H9 (cell line): Measurements from ENCODE around the gene GOLGA7B. TPM values are rescaled to one million over a fixed set of nuclear protein-coding genes. Genes with fewer than 3 reads are reported as not detected.

Experiments
- DNase-seq: peaks from one replicate; pipeline ENCODE4 v3.0.0-alpha.2; 2017
- H2AFZ ChIP-seq: one replicate; pipeline ENCODE4 v1.6.1; 2013; ENCODE audit warnings: mild to moderate bottlenecking, low read length, control low read depth, moderate library complexity
- H2AK5ac ChIP-seq: 2 replicates; pipeline ENCODE4 v1.6.1; 2013; ENCODE audit warnings: low read length, control low read depth, mixed read lengths; ENCODE audit not compliant: insufficient read length
- H2BK120ac ChIP-seq: one replicate; pipeline ENCODE4 v1.6.1; 2013; ENCODE audit warnings: low read depth, mild to moderate bottlenecking, low read length, control low read depth, inconsistent platforms; ENCODE audit not compliant: poor library complexity, severe bottlenecking
- H2BK12ac ChIP-seq: 2 replicates; pipeline ENCODE4 v1.6.1; 2013; ENCODE audit warnings: low read length, control low read depth, mixed read lengths, low read depth; ENCODE audit not compliant: insufficient read length
- H2BK15ac ChIP-seq: 2 replicates; pipeline ENCODE4 v1.6.1; 2013; ENCODE audit warnings: low read depth, low read length, control low read depth
- H2BK20ac ChIP-seq: one replicate; pipeline ENCODE4 v1.6.1; 2013; ENCODE audit warnings: low read depth, mild to moderate bottlenecking, low read length, control low read depth, inconsistent platforms; ENCODE audit not compliant: poor library complexity, severe bottlenecking
- H2BK5ac ChIP-seq: 2 replicates; pipeline ENCODE4 v1.6.1; 2013; ENCODE audit warnings: low read length, control low read depth, mixed read lengths; ENCODE audit not compliant: insufficient read length
- H3K14ac ChIP-seq: 2 replicates; pipeline ENCODE4 v1.6.1; 2013; ENCODE audit warnings: low read length, control low read depth; ENCODE audit not compliant: insufficient read depth
- H3K18ac ChIP-seq: 2 replicates; pipeline ENCODE4 v1.6.1; 2013; ENCODE audit warnings: low read depth, mild to moderate bottlenecking, mixed read lengths, low read length, control low read depth; ENCODE audit not compliant: insufficient read length
- H3K23ac ChIP-seq: 2 replicates; pipeline ENCODE4 v1.6.1; 2013; ENCODE audit warnings: low read length, control low read depth, mixed read lengths, low read depth; ENCODE audit not compliant: insufficient read length
- H3K23me2 ChIP-seq: 2 replicates; pipeline ENCODE4 v1.6.1; 2013; ENCODE audit warnings: low read depth, mild to moderate bottlenecking, mixed read lengths, low read length, control low read depth; ENCODE audit not compliant: insufficient read length, poor library complexity, severe bottlenecking
- H3K27ac ChIP-seq: 2 replicates; pipeline ENCODE4 v1.5.1; 2013; ENCODE audit warnings: low read length, control low read depth, mixed read lengths, low read depth; ENCODE audit not compliant: insufficient read length
- H3K27me3 ChIP-seq: 2 replicates; pipeline ENCODE4 v1.6.1; 2013; ENCODE audit warnings: low read length, control low read depth, inconsistent platforms; ENCODE audit not compliant: insufficient read depth
- H3K4ac ChIP-seq: 2 replicates; pipeline ENCODE4 v1.6.1; 2013; ENCODE audit warnings: low read depth, mild to moderate bottlenecking, control low read depth, inconsistent platforms, low read length, moderate library complexity
- H3K4me1 ChIP-seq: 2 replicates; pipeline ENCODE4 v1.6.1; 2013; ENCODE audit warnings: low read length, control low read depth, inconsistent platforms; ENCODE audit not compliant: insufficient read depth
- H3K4me2 ChIP-seq: 2 replicates; pipeline ENCODE4 v1.6.1; 2013; ENCODE audit warnings: low read length, control low read depth, mixed read lengths; ENCODE audit not compliant: insufficient read length, insufficient read depth
- H3K56ac ChIP-seq: 2 replicates; pipeline ENCODE4 v1.6.1; 2013; ENCODE audit warnings: low read depth, mild to moderate bottlenecking, mixed read lengths, low read length, control low read depth; ENCODE audit not compliant: insufficient read length
- H3K79me1 ChIP-seq: 2 replicates; pipeline ENCODE4 v1.6.1; 2013; ENCODE audit warnings: low read depth, mild to moderate bottlenecking, moderate library complexity, low read length, control low read depth, inconsistent platforms; ENCODE audit not compliant: insufficient read depth, poor library complexity, severe bottlenecking
- H3K79me2 ChIP-seq: 2 replicates; pipeline ENCODE4 v1.6.1; 2013; ENCODE audit warnings: low read length, control low read depth, inconsistent platforms; ENCODE audit not compliant: insufficient read depth
- H3K9ac ChIP-seq: 2 replicates; pipeline ENCODE4 v1.6.1; 2013; ENCODE audit warnings: low read length, control low read depth, mixed read lengths; ENCODE audit not compliant: insufficient read length; ENCODE audit errors: extremely low read depth
- H3K9me3 ChIP-seq: one replicate; pipeline ENCODE4 v1.6.1; 2013; ENCODE audit warnings: low read depth, low read length, inconsistent platforms; ENCODE audit not compliant: control insufficient read depth
- H3T11ph ChIP-seq: one replicate; pipeline ENCODE4 v1.6.1; 2013; ENCODE audit warnings: mild to moderate bottlenecking, low read length, control low read depth, inconsistent platforms
- H4K20me1 ChIP-seq: one replicate; pipeline ENCODE4 v1.6.1; 2013; ENCODE audit not compliant: control insufficient read depth, insufficient read length, insufficient read depth
- H4K5ac ChIP-seq: 2 replicates; pipeline ENCODE4 v1.6.1; 2013; ENCODE audit warnings: low read depth, mild to moderate bottlenecking, mixed read lengths, low read length, control low read depth; ENCODE audit not compliant: insufficient read length
- H4K8ac ChIP-seq: replicated peaks from 2 replicates; pipeline ENCODE4 v1.6.1; 2013; ENCODE audit warnings: low read length, control low read depth, mixed read lengths, low read depth; ENCODE audit not compliant: insufficient read length
- H4K91ac ChIP-seq: 2 replicates; pipeline ENCODE4 v1.6.1; 2013; ENCODE audit warnings: low read depth, mild to moderate bottlenecking, moderate library complexity, mixed read lengths, low read length, control low read depth; ENCODE audit not compliant: insufficient read length
- H3K27ac Mint-ChIP-seq, 3 experiments: 2 replicates in 2 of 3; 3 replicates in 1 of 3; pipeline ENCODE4 v1.8.0; 2020 to 2021; ENCODE audit warnings: mixed read lengths in 3 of 3, mild to moderate bottlenecking in 1 of 3, moderate library complexity in 1 of 3
- H3K27me3 Mint-ChIP-seq: 2 replicates; pipeline ENCODE4 v1.8.0; 2021; ENCODE audit warnings: low read depth, mild to moderate bottlenecking, moderate library complexity, mixed read lengths
- H3K36me3 Mint-ChIP-seq, 3 experiments: 2 replicates in 2 of 3; 3 replicates in 1 of 3; pipeline ENCODE4 v1.8.0; 2020 to 2021; ENCODE audit warnings: low read depth in 3 of 3, mixed read lengths in 3 of 3; ENCODE audit not compliant: insufficient read depth in 1 of 3
- H3K4me1 Mint-ChIP-seq, 2 experiments: 2 replicates each; pipeline ENCODE4 v1.8.0; 2020; ENCODE audit warnings: mixed read lengths in 2 of 2
- H3K4me3 Mint-ChIP-seq, 2 experiments: 2 replicates in 1 of 2; 3 replicates in 1 of 2; pipeline ENCODE4 v1.8.0; 2020 to 2021; ENCODE audit warnings: mild to moderate bottlenecking in 2 of 2, mixed read lengths in 2 of 2, moderate library complexity in 1 of 2
- H3K9me3 Mint-ChIP-seq, 2 experiments: 2 replicates in 1 of 2; 3 replicates in 1 of 2; pipeline ENCODE4 v1.8.0; 2020; ENCODE audit warnings: mild to moderate bottlenecking in 2 of 2, mixed read lengths in 2 of 2, moderate library complexity in 1 of 2
- WGBS: extraction: QIAGEN DNeasy Blood & Tissue Kit; methylation state at CpG from one replicate; pipeline ENCODE4 v1.1.7; 2013; ENCODE audit warnings: missing lambda C conversion rate, low lambda C conversion rate, mixed read lengths; ENCODE audit not compliant: insufficient read length; ENCODE audit errors: extremely low coverage; 5-methylcytosine and 5-hydroxymethylcytosine counted together
- total RNA-seq: library from RNA; stranded (reverse); gene quantifications from 2 replicates; pipeline ENCODE4 v1.2.1, GENCODE V29; 2021
- TF ChIP-seq, protein P1 (sequence below): fragments of 200-600 bp; sonication (generic); conservative IDR thresholded peaks from 3 replicates; pipeline ENCODE4 v1.8.0; 2021; ENCODE audit warnings: antibody characterized with exemption, mild to moderate bottlenecking

GOLGA7B gene
- total RNA-seq, 1 experiment from 2014 or later: 0.04 TPM

DNA sequence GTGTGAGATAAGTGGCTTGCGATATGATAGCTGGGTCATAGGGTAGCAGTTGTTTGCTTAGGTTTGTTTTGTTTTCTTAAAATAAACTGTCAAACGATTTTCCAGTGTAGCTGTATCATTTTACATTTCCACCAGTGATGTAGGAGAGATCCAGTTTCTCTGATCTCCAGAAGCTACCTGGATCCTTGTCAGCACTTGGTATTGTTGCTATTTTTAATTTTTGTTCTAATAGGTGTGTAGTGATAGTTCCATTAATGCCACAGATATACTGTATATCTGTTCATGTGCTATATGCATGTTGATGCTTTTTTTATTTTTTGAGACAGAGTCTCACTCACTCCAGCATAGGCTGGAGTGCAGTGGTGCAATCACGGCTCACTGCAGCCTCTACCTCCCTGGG, 44.4 kb downstream of the GOLGA7B start:
- no peak overlapping the region for H3K23ac ChIP-seq
- H3K36me3 Mint-ChIP-seq: no peaks in the 10 kb centered on the region
- no peak overlapping the region for H2AFZ ChIP-seq
- H3K4me3 Mint-ChIP-seq: no peak overlapping the region
- no peak overlapping the region for H4K8ac ChIP-seq
- no peak overlapping the region for H3K27ac Mint-ChIP-seq
- H3K4me1 ChIP-seq: peaks cover 4% of the 10 kb centered on the region; the same call in 1 of the 2 replicates
- H3K27ac ChIP-seq: no peak overlapping the region
- no peaks in the 10 kb centered on the region for H3K23me2 ChIP-seq
- H3K14ac ChIP-seq: no peak overlapping the region
- no peak for DNase-seq
- H3K4me1 Mint-ChIP-seq: peaks cover 10 to 15% of the 10 kb centered on the region in 2 experiments
- no peak overlapping the region for H2BK15ac ChIP-seq
- H2BK12ac ChIP-seq: no peak overlapping the region
- no peaks in the 10 kb centered on the region for H3K9me3 Mint-ChIP-seq
- H3K79me2 ChIP-seq: no peaks in the 10 kb centered on the region
- no peak overlapping the region for H3K4ac ChIP-seq
- no peaks in the 10 kb centered on the region for H3K27me3 ChIP-seq
- no peak overlapping the region for H2AK5ac ChIP-seq
- H3K56ac ChIP-seq: no peak overlapping the region
- H4K5ac ChIP-seq: no peak overlapping the region
- H2BK120ac ChIP-seq: no peak overlapping the region
- TF ChIP-seq, protein P1, sequence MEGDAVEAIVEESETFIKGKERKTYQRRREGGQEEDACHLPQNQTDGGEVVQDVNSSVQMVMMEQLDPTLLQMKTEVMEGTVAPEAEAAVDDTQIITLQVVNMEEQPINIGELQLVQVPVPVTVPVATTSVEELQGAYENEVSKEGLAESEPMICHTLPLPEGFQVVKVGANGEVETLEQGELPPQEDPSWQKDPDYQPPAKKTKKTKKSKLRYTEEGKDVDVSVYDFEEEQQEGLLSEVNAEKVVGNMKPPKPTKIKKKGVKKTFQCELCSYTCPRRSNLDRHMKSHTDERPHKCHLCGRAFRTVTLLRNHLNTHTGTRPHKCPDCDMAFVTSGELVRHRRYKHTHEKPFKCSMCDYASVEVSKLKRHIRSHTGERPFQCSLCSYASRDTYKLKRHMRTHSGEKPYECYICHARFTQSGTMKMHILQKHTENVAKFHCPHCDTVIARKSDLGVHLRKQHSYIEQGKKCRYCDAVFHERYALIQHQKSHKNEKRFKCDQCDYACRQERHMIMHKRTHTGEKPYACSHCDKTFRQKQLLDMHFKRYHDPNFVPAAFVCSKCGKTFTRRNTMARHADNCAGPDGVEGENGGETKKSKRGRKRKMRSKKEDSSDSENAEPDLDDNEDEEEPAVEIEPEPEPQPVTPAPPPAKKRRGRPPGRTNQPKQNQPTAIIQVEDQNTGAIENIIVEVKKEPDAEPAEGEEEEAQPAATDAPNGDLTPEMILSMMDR: no peak
- H4K91ac ChIP-seq: no peak overlapping the region
- no peaks in the 10 kb centered on the region for H3K9me3 ChIP-seq
- no CpG with 5 or more reads among the region's 3 CpGs for WGBS
- no peaks in the 10 kb centered on the region for H3K79me1 ChIP-seq
- H3K9ac ChIP-seq: no peak overlapping the region
- H3K4me2 ChIP-seq: no peak overlapping the region
- no peak overlapping the region for H3T11ph ChIP-seq
- H3K18ac ChIP-seq: no peak overlapping the region
- H4K20me1 ChIP-seq: no peaks in the 10 kb centered on the region
- no peak overlapping the region for H2BK20ac ChIP-seq
- H3K27me3 Mint-ChIP-seq: peaks cover 9% of the 10 kb centered on the region; the same call in 1 of the 2 replicates
- no peak overlapping the region for H2BK5ac ChIP-seq
